ENCODE data around the gene UGGT1. TPM values are rescaled to one million over a fixed set of nuclear protein-coding genes. Genes with fewer than 3 reads are reported as not detected.

UGGT1 gene
- total RNA-seq, 6 experiments from 2014 or later: 31.4 to 96.5 (median 41.4) TPM

GRCh38 chr2:128180031-128180430, 89.0 kb downstream of the UGGT1 start:
- DNase-seq: no peak
- no peak overlapping the region for H3K4me3 ChIP-seq
- H3K36me3 ChIP-seq: peaks cover 0 to 57% (median 19%) of the 10 kb centered on the region in 4 donors
- peaks cover 0 to 4% (median 0%) of the 10 kb centered on the region in 4 donors for H3K4me1 ChIP-seq
- peak in 2 of 4 donors; percentile 10 to 53 for ATAC-seq
- no peaks in the 10 kb centered on the region for H3K27me3 ChIP-seq
- H3K9me3 ChIP-seq: no peaks in the 10 kb centered on the region
- H3K27ac ChIP-seq: no peak overlapping the region
- no peak for TF ChIP-seq POLR2A (IDR thresholded peaks at IDR 0.05)
- TF ChIP-seq CTCF (IDR thresholded peaks at IDR 0.05): no peak
- 73% methylated on average over 4 of the region's 4 CpGs for WGBS (ENCODE audit: insufficient coverage, low coverage, low lambda C conversion rate, missing lambda C conversion rate)
- intact Hi-C loops (cut with DNase I): loop anchor here in 1 of 2 donors (10.0 kb wide), 1 partner anchor 135 kb away; the partner anchor contains the start of gene HS6ST1

GRCh38 chr2:128185576-128185975, 94.6 kb downstream of the UGGT1 start:
- H3K27me3 ChIP-seq: no peaks in the 10 kb centered on the region
- WGBS (ENCODE audit: insufficient coverage, low coverage, low lambda C conversion rate, missing lambda C conversion rate): 100% methylated on average over 2 of the region's 6 CpGs
- H3K4me1 ChIP-seq: peaks cover 0 to 12% (median 0%) of the 10 kb centered on the region in 4 donors
- DNase-seq (no peak), ATAC-seq (no peak)
- intact Hi-C loops (cut with DNase I): loop anchor here in 1 of 2 donors (10.0 kb wide), 1 partner anchor 129 kb away; the partner anchor contains the start of gene HS6ST1
- TF ChIP-seq POLR2A (IDR thresholded peaks at IDR 0.05): no peak
- TF ChIP-seq CTCF (IDR thresholded peaks at IDR 0.05): no peak
- H3K9me3 ChIP-seq: no peaks in the 10 kb centered on the region
- H3K36me3 ChIP-seq: peaks cover 0 to 43% (median 9%) of the 10 kb centered on the region in 4 donors
- H3K4me3 ChIP-seq: no peak overlapping the region
- no peak overlapping the region for H3K27ac ChIP-seq

DNA sequence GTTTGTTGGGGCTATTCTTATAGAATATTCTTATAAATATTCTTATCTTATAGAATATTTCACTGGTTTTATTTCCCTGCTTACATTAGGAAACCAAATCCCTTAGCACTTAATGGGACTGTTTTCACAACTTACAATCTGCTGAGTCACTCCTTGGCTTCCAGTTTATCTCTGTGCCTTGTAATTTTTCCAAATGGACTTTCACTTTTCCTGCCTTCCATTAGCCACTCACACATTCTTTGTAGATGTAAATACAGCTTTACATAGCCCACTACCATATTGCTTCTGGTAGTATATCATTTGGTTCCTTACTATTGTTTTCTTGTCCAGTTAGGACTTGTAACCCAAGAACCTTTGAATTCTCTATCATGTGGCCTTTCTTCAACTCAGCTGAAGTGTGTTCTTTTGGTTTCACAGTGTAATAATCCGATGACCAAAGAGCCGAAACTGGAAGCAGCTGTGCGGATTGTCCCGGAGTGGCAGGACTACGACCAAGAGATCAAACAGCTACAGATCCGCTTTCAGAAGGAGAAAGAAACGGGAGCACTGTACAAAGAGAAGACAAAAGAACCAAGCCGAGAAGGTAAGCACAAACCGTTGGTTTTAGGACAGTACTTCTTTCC, 96.1 kb downstream of the UGGT1 start:
- intact Hi-C loops (cut with DNase I): loop anchor here in 1 of 2 donors (10.0 kb wide), 1 partner anchor 128 kb away; the partner anchor contains the start of gene HS6ST1
- Histone ChIP-seq H3K9me3 (no peaks in the 10 kb centered on the region), H3K27ac (peak overlapping the region in 2 of 3 donors; percentile 8 to 57), H3K4me1 (peaks cover 0 to 12% (median 0%) of the 10 kb centered on the region in 4 donors), H3K4me3 (peak overlapping the region in 2 of 3 donors; percentile 8 to 25), H3K27me3 (no peaks in the 10 kb centered on the region), H3K36me3 (peaks cover 0 to 32% (median 5%) of the 10 kb centered on the region in 4 donors)
- ATAC-seq (peak; percentile 81 to 87 (median 84)), DNase-seq (no peak)
- TF ChIP-seq CTCF (IDR thresholded peaks at IDR 0.05) (no peak), POLR2A (IDR thresholded peaks at IDR 0.05) (no peak)
- WGBS (ENCODE audit: insufficient coverage, low coverage, low lambda C conversion rate, missing lambda C conversion rate): 89% methylated on average over 9 of the region's 9 CpGs

DNA sequence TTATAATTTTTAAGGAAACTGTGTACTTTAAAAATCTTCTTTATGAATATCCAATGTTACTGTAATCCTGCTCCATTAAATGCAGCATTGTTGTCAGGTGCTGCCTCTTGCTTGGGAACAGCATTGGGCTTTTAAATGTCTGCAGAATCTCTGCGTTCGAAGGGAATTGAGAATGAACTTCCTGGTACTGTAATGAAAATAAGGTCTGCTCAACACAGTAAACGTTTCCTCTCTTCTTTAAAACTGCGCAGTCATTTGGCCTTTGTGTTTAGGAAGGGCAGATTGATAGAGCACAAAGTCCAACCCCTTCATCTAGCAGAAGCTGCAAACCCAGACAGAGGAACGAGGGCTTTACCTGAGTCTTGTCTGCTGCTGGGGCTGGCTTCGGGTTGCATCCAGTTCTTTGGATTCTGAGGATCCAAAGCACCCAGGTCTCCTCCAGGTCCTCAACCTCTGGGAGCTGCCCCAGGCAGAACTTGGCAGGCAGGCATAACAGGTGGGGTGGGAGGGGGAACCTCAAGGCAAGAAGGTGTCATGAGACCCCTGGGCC, 104.5 kb downstream of the UGGT1 start:
- Histone ChIP-seq H3K36me3 (peaks cover 0 to 7% (median 0%) of the 10 kb centered on the region in 4 donors), H3K27ac (peak overlapping the region in 1 of 3 donors; percentile 57), H3K4me3 (no peak overlapping the region), H3K9me3 (no peaks in the 10 kb centered on the region), H3K27me3 (no peaks in the 10 kb centered on the region), H3K4me1 (peaks cover 0 to 14% (median 6%) of the 10 kb centered on the region in 4 donors)
- WGBS (ENCODE audit: insufficient coverage, low coverage, low lambda C conversion rate, missing lambda C conversion rate): 36% methylated on average over 5 of the region's 6 CpGs
- intact Hi-C loops (cut with DNase I): no loop called here
- DNase-seq: no peak
- ATAC-seq: peak; percentile 80 to 90 (median 85)
- TF ChIP-seq CTCF (IDR thresholded peaks at IDR 0.05) (no peak), POLR2A (IDR thresholded peaks at IDR 0.05) (no peak)
